Renal pelvis (tissue), 4 donors: ENCODE measurements around the gene ASCC3. TPM values are rescaled to one million over a fixed set of nuclear protein-coding genes. Genes with fewer than 3 reads are reported as not detected.

Experiments
- DNase-seq: peaks from one replicate; pipeline ENCODE4 v3.0.0-alpha.2; 2013
- polyA plus RNA-seq, 3 donors: library from polyadenylated mRNA; unstranded; fragments of 120-200 nt; gene quantifications; one replicate each; pipeline ENCODE4 v1.2.1, GENCODE V29; 2013; ENCODE audit not compliant: insufficient read length in 3 of 3

ASCC3 gene
- polyA plus RNA-seq, 3 donors = 18.9 to 22.9 (median 20.4) TPM

- no peak for DNase-seq
Measured at GRCh38 chr6:100730001-100730980, 150.8 kb downstream of the ASCC3 start.

- DNase-seq = no peak
Measured at GRCh38 chr6:100726666-100727065, 154.5 kb downstream of the ASCC3 start.

DNA sequence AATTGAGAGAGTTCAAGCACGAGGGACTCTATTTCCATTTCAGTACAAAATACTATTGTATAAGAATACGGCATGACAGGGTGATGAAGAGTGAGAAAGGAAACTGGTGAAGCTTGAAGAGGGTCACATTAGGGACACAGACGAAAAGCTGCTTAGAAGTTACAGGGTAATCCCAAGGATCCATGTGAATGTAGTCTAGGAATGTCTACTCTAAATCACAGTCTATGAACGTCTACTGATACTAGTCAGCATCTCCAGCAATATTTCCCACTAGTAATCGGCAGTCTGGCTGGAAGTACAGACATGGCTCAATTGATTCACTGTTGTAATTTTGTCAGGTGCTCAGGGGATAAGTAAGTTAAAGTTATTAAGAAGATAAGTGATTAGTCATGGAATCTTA is 156.4 kb downstream of the ASCC3 start:
- no peak for DNase-seq

GRCh38 chr6:100724222-100724621 is 156.9 kb downstream of the ASCC3 start:
- no peak for DNase-seq

- no peak for DNase-seq
Measured at GRCh38 chr6:100721256-100721655, 159.9 kb downstream of the ASCC3 start.

GRCh38 chr6:100719883-100720682 is 161.0 kb downstream of the ASCC3 start:
- peak; percentile 17 for DNase-seq

- DNase-seq = no peak
Measured at GRCh38 chr6:100712997-100713396, 168.1 kb downstream of the ASCC3 start.

- DNase-seq = no peak
Measured at GRCh38 chr6:100706491-100706890, 174.6 kb downstream of the ASCC3 start.

DNA sequence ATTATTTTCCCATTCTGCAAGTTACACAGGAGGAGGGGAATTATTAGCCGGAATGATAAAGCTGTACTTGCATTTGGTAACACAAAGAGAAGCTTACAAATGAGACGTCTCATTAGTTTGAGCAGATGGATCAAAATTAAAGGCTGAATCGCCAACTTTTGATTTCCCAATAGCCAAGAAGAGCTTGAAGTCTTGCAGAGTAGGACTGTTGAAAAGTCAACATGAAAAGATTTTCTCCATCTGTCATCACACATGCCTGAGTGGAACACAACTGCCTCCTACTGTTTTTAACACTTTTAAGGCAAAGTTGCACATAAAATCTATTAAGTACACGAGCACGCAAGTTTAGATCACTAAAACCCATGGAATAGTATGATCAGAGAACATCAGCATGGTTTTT is 176.2 kb downstream of the ASCC3 start:
- no peak for DNase-seq

DNA sequence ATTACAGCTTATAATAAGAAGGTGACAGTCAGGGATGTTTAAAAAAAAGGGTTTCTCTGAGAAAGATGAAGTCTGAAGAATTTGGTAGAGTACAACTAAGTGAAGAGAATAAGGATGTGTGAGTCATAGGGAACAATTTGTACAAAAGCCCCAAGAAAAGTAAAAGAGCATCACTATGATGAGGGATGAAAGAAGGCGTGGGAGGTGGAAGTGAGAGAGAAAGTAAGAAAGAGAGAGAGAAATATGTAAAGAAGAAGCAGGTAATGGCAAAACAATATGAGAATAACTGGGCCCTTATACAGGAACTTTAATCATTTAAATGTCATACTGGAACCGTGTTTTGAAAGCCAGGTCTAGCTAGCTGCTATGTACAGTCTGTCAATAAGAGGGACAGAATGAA is 179.4 kb downstream of the ASCC3 start:
- no peak for DNase-seq

DNA sequence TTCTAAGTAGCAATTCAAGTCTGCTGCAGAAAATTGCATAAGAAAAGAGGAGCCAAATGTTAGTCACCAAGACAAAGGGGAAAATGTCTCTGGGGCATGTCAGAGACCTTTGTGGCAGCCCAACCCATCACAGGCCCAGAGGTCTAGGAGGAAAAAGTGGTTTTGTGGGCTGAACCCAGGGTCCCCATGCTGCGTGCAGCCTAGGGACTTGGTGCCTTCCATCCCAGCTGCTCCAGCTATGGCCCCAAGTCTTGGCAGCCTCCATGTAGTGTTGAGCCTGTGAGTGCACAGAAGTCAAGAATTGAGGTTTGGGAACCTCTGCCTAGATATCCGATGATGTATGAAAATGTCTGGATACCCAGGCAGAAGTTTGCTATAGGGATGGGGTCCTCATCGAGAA is 181.1 kb downstream of the ASCC3 start:
- DNase-seq = no peak

GRCh38 chr6:100695445-100695844 is 185.7 kb downstream of the ASCC3 start:
- no peak for DNase-seq

- no peak for DNase-seq
Measured at GRCh38 chr6:100693249-100693927, 187.7 kb downstream of the ASCC3 start.

GRCh38 chr6:100691972-100692371 is 189.2 kb downstream of the ASCC3 start:
- no peak for DNase-seq

GRCh38 chr6:100686216-100686615 is 194.9 kb downstream of the ASCC3 start:
- no peak for DNase-seq

GRCh38 chr6:100685747-100686146 is 195.4 kb downstream of the ASCC3 start:
- no peak for DNase-seq

DNA sequence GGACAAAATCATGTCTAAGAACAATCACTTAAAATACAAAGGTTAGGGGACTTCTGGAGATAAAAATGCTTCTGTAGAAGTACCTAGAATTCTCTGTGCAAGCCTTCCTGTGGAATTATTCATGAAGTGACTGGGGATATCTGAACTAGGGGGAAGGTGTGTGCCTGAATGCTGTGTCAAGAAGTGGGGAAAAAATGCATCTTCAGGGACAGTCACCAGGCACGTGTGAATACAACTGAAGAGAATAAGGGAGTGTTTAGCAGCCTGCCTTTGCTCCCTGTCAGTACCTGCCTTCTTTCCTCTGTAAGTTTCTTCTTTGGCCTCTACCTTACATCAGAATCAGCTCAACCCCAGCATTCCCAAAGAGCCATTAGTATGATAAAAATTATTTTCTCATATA is 201.0 kb downstream of the ASCC3 start:
- DNase-seq = no peak

- DNase-seq = peak; percentile 5
Measured at GRCh38 chr6:100678027-100678426, 203.1 kb downstream of the ASCC3 start.

- no peak for DNase-seq
Measured at GRCh38 chr6:100677240-100677639, 203.9 kb downstream of the ASCC3 start.

GRCh38 chr6:100673641-100674040 is 207.5 kb downstream of the ASCC3 start:
- no peak for DNase-seq

DNA sequence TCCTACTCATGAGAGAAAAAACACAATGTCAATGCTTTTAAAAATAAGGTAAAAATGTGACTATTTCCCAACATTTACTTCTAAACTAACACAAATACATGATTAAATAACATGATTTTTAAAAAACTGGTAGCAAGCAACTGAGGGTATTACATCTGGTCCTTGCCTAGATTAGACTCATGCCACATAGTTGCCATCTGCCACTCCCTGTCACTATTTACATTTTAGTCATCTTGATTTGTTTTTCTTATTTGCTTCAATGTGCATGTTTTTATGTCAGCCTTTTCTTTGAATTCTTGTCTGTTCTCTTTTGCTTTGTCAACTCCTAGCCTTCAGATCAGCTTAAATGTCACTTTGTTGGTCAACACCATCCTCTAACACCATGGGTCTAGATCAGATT is 209.4 kb downstream of the ASCC3 start:
- no peak for DNase-seq

- DNase-seq = no peak
Measured at GRCh38 chr6:100670056-100670455, 211.1 kb downstream of the ASCC3 start.
